ENCODE measurements around the gene METTL21A.

Gene METTL21A

DNA sequence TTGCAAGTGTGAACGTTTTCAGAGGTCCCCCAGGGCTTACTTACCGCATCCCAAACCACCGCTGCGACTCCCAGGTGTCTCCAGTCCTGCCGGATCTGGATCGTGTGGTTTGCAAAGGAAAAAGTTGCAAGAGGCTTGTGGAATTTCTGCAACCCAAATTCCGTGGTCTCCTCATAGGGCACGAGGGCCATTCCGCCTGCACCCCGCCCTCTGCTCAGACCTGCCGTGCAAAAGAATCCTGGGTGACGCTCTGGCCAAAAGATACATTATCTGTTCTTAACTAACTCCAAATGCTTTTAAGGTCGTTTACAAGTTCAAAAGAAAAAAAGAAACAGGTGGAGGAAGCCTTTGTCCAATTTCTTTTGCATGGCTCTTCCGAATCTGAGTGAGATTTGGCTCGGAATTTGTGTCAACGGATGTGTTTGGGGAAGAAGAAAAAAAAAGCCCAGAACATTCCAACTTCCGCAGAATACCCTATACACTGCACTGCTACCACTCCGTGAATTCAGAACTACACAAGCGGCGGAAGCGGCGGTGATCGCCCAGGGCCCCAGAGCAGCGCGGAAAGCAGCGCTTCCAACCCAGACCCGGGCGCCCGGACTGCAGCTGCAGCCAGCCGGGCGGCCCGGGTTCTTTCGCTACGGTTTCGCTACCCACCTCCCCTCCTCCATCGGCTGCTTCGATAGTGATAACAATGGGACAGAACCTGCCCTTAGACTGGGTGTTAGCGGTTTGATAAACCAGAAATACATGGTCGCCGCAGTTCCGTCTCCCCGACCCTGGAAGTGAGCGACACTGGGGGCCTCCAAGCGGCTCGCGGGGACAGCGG, 795 bp downstream of the METTL21A start:
- no peaks in the 10 kb centered on the region for H4K20me1 ChIP-seq (ENCODE audit: control insufficient read depth, insufficient read depth, low read depth, low read length)
- peaks cover 49% of the 10 kb centered on the region for H3K36me3 ChIP-seq (ENCODE audit: control insufficient read depth, low read length)
- peak overlapping the region; percentile 95 for H3K4me3 ChIP-seq (ENCODE audit: low read length)
- TF ChIP-seq CTCF (IDR thresholded peaks at IDR 0.05; ENCODE audit: low read depth, low read length, poor library complexity, severe bottlenecking) (no peak), EZH2phosphoT487 (IDR thresholded peaks at IDR 0.05; ENCODE audit: borderline replicate concordance, low read length) (no peak)
- H3K4me2 ChIP-seq (ENCODE audit: low read length), result peak overlapping the region; percentile 96
- peaks cover 25% of the 10 kb centered on the region for H3F3A ChIP-seq (ENCODE audit: control insufficient read depth, insufficient read depth)
- peak overlapping the region; percentile 98 for H3K27ac ChIP-seq (ENCODE audit: low read depth, low read length)
- H3K79me2 ChIP-seq (ENCODE audit: control insufficient read depth, low read length), result peaks cover 43% of the 10 kb centered on the region
- H3K9me3 ChIP-seq (ENCODE audit: control insufficient read depth, insufficient read depth, low read length), result no peaks in the 10 kb centered on the region
- H3K4me1 ChIP-seq (ENCODE audit: control insufficient read depth, low read length), result peaks cover 65% of the 10 kb centered on the region
- H3K9me2 ChIP-seq (replicated peaks; ENCODE audit: control insufficient read depth, low read length), result no peaks in the 10 kb centered on the region
- H3K27me3 ChIP-seq (ENCODE audit: control insufficient read depth, low read length), result no peaks in the 10 kb centered on the region

DNA sequence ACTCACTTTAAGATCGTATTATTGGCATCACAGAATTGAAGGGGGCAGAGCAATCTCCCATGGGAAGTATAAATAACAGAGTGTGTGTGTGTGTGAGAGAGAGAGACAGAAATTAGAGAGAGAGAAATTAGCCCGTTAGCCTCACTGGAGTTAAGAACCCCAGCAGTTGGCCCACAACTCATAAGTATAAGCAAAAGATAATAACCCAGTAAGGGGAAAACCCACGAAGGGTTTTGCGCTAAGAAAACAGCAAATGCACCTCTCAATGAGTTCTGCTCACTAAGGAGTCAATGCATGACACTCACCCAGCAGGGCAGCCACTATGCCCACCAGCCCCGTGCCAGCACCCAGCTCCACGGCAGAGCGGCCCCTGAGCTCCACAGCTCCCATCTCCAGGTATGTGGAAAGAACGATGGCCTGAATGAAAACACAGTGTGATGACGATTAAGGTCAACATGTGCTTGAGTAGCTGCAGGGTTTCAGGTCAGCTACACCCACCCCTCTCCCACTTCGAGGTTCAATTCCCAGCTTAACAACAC, 3.6 kb downstream of the METTL21A start:
- peak overlapping the region; percentile 96 for H3K4me2 ChIP-seq (ENCODE audit: low read length)
- no peaks in the 10 kb centered on the region for H3K9me2 ChIP-seq (replicated peaks; ENCODE audit: control insufficient read depth, low read length)
- peaks cover 64% of the 10 kb centered on the region for H3K79me2 ChIP-seq (ENCODE audit: control insufficient read depth, low read length)
- no peaks in the 10 kb centered on the region for H3K9me3 ChIP-seq (ENCODE audit: control insufficient read depth, insufficient read depth, low read length)
- H3F3A ChIP-seq (ENCODE audit: control insufficient read depth, insufficient read depth), result peaks cover 18% of the 10 kb centered on the region
- peaks cover 74% of the 10 kb centered on the region for H3K36me3 ChIP-seq (ENCODE audit: control insufficient read depth, low read length)
- no peaks in the 10 kb centered on the region for H3K27me3 ChIP-seq (ENCODE audit: control insufficient read depth, low read length)
- no peak for TF ChIP-seq EZH2phosphoT487 (IDR thresholded peaks at IDR 0.05; ENCODE audit: borderline replicate concordance, low read length)
- TF ChIP-seq CTCF (IDR thresholded peaks at IDR 0.05; ENCODE audit: low read depth, low read length, poor library complexity, severe bottlenecking), result no peak
- peak overlapping the region; percentile 18 for H3K27ac ChIP-seq (ENCODE audit: low read depth, low read length)
- peaks cover 53% of the 10 kb centered on the region for H3K4me1 ChIP-seq (ENCODE audit: control insufficient read depth, low read length)
- peak overlapping the region; percentile 41 for H3K4me3 ChIP-seq (ENCODE audit: low read length)
- no peaks in the 10 kb centered on the region for H4K20me1 ChIP-seq (ENCODE audit: control insufficient read depth, insufficient read depth, low read depth, low read length)

DNA sequence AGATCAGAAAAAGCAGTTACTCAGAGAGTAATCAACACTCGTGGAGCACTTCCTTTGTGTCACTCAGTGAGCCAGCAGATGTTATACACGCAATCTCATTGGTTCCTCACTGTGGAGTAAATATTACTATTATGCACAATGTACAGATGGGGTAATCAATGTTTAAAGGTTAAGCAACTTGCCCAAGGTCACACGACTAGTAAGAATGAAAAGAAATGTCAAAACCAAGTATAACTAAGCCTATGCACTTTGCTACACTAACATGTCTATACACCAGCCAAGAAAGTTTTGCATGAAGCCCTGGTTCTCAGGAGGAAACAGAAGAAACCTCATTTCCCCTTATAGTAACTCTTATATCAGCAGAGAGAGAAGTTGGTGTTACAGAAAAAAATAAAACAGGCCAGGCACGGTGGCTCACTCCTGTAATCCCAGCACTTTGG, 5.4 kb downstream of the METTL21A start:
- peak overlapping the region; percentile 56 for H3K4me2 ChIP-seq (ENCODE audit: low read length)

More for the DNA sequence above, 5.4 kb downstream of the METTL21A start:
- Histone ChIP-seq H4K20me1 (ENCODE audit: control insufficient read depth, insufficient read depth, low read depth, low read length) (no peaks in the 10 kb centered on the region), H3K27ac (ENCODE audit: low read depth, low read length) (peak overlapping the region; percentile 55), H3K36me3 (ENCODE audit: control insufficient read depth, low read length) (peaks cover 86% of the 10 kb centered on the region), H3F3A (ENCODE audit: control insufficient read depth, insufficient read depth) (peaks cover 13% of the 10 kb centered on the region; the same call in 1 of the 2 replicates), H3K4me3 (ENCODE audit: low read length) (peak overlapping the region; percentile 50), H3K9me2 (replicated peaks; ENCODE audit: control insufficient read depth, low read length) (no peaks in the 10 kb centered on the region), H3K79me2 (ENCODE audit: control insufficient read depth, low read length) (peaks cover 67% of the 10 kb centered on the region), H3K27me3 (ENCODE audit: control insufficient read depth, low read length) (no peaks in the 10 kb centered on the region), H3K9me3 (ENCODE audit: control insufficient read depth, insufficient read depth, low read length) (no peaks in the 10 kb centered on the region), H3K4me1 (ENCODE audit: control insufficient read depth, low read length) (peaks cover 46% of the 10 kb centered on the region)
- TF ChIP-seq EZH2phosphoT487 (IDR thresholded peaks at IDR 0.05; ENCODE audit: borderline replicate concordance, low read length), result no peak
- TF ChIP-seq CTCF (IDR thresholded peaks at IDR 0.05; ENCODE audit: low read depth, low read length, poor library complexity, severe bottlenecking), result no peak

All from DOHH2 (cell line).